Measurements from ENCODE around the gene PXMP4.

The PXMP4 gene

GRCh38 chr20:33657704-33658095 lies 62.4 kb downstream of the PXMP4 start:
- Histone ChIP-seq H3K27me3 (ENCODE audit: insufficient read depth, low read length) (no peaks in the 10 kb centered on the region), H3K9ac (ENCODE audit: low read length) (no peak overlapping the region), H3K23ac (ENCODE audit: low read length) (no peak overlapping the region), H2BK5ac (ENCODE audit: low read depth, low read length, poor library complexity) (no peak overlapping the region), H3K4me2 (ENCODE audit: low read length) (no peak overlapping the region), H3K79me2 (ENCODE audit: control insufficient read depth, insufficient read depth, low read length, poor library complexity) (no peaks in the 10 kb centered on the region), H4K91ac (ENCODE audit: low read depth, low read length) (no peak overlapping the region), H2BK120ac (ENCODE audit: insufficient read depth, low read length, poor library complexity) (no peak overlapping the region), H4K12ac (ENCODE audit: low read depth, low read length) (no peak overlapping the region), H3K18ac (ENCODE audit: low read length) (no peak overlapping the region), H3K79me1 (ENCODE audit: low read length) (no peaks in the 10 kb centered on the region), H3K27ac (ENCODE audit: low read depth, low read length) (no peak overlapping the region), H3K4me1 (ENCODE audit: control insufficient read depth in 1 of 2, insufficient read depth in 2 of 2, low read length in 2 of 2) (peaks cover 7 to 8% of the 10 kb centered on the region in 2 experiments), H2AFZ (ENCODE audit: insufficient read depth, low read length, poor library complexity) (no peak overlapping the region), H4K8ac (ENCODE audit: low read depth, low read length) (no peak overlapping the region), H3K14ac (ENCODE audit: low read length) (no peak overlapping the region), H2AK5ac (ENCODE audit: low read length) (no peak overlapping the region), H3K36me3 (ENCODE audit: control insufficient read depth in 1 of 2, insufficient read depth in 2 of 2, low read length in 2 of 2) (peaks cover 36 to 41% of the 10 kb centered on the region in 2 experiments), H3K4ac (ENCODE audit: low read depth, low read length) (no peak overlapping the region), H2BK12ac (ENCODE audit: low read length) (no peak overlapping the region), H3K4me3 (ENCODE audit: low read depth, low read length) (no peak overlapping the region), H3K9me3 (ENCODE audit: insufficient read depth, low read depth, low read length) (peaks cover 2% of the 10 kb centered on the region)
- no CpG with 5 or more reads among the region's 12 CpGs for WGBS (ENCODE audit: extremely low coverage, insufficient coverage, insufficient read length)
- DNase-seq, result no peak

- Histone ChIP-seq H2BK12ac (ENCODE audit: low read length) (no peak overlapping the region), H2AK5ac (ENCODE audit: low read length) (no peak overlapping the region), H3K4me1 (ENCODE audit: control insufficient read depth in 1 of 2, insufficient read depth in 2 of 2, low read length in 2 of 2) (peaks cover 7% of the 10 kb centered on the region in 2 experiments), H3K4me3 (ENCODE audit: low read depth, low read length) (no peak overlapping the region), H3K18ac (ENCODE audit: low read length) (no peak overlapping the region), H4K12ac (ENCODE audit: low read depth, low read length) (no peak overlapping the region), H3K4me2 (ENCODE audit: low read length) (no peak overlapping the region), H3K23ac (ENCODE audit: low read length) (no peak overlapping the region), H4K91ac (ENCODE audit: low read depth, low read length) (no peak overlapping the region), H4K8ac (ENCODE audit: low read depth, low read length) (no peak overlapping the region), H3K79me2 (ENCODE audit: control insufficient read depth, insufficient read depth, low read length, poor library complexity) (no peaks in the 10 kb centered on the region), H2AFZ (ENCODE audit: insufficient read depth, low read length, poor library complexity) (no peak overlapping the region), H3K14ac (ENCODE audit: low read length) (no peak overlapping the region), H3K27me3 (ENCODE audit: insufficient read depth, low read length) (no peaks in the 10 kb centered on the region), H3K4ac (ENCODE audit: low read depth, low read length) (no peak overlapping the region), H2BK5ac (ENCODE audit: low read depth, low read length, poor library complexity) (no peak overlapping the region), H3K79me1 (ENCODE audit: low read length) (no peaks in the 10 kb centered on the region), H2BK120ac (ENCODE audit: insufficient read depth, low read length, poor library complexity) (no peak overlapping the region), H3K36me3 (ENCODE audit: control insufficient read depth in 1 of 2, insufficient read depth in 2 of 2, low read length in 2 of 2) (peaks cover 36 to 41% of the 10 kb centered on the region in 2 experiments), H3K27ac (ENCODE audit: low read depth, low read length) (no peak overlapping the region), H3K9me3 (ENCODE audit: insufficient read depth, low read depth, low read length) (peaks cover 2% of the 10 kb centered on the region), H3K9ac (ENCODE audit: low read length) (no peak overlapping the region)
- no peak for DNase-seq
- no CpG with 5 or more reads among the region's 17 CpGs for WGBS (ENCODE audit: extremely low coverage, insufficient coverage, insufficient read length)
Observed at GRCh38 chr20:33656783-33657703, 63.1 kb downstream of the PXMP4 start.

- Histone ChIP-seq H3K23ac (ENCODE audit: low read length) (no peak overlapping the region), H3K9ac (ENCODE audit: low read length) (no peak overlapping the region), H3K79me2 (ENCODE audit: control insufficient read depth, insufficient read depth, low read length, poor library complexity) (no peaks in the 10 kb centered on the region), H3K36me3 (ENCODE audit: control insufficient read depth in 1 of 2, insufficient read depth in 2 of 2, low read length in 2 of 2) (peaks cover 36 to 41% of the 10 kb centered on the region in 2 experiments), H4K8ac (ENCODE audit: low read depth, low read length) (no peak overlapping the region), H2BK5ac (ENCODE audit: low read depth, low read length, poor library complexity) (no peak overlapping the region), H3K4me3 (ENCODE audit: low read depth, low read length) (no peak overlapping the region), H3K79me1 (ENCODE audit: low read length) (no peaks in the 10 kb centered on the region), H3K4me1 (ENCODE audit: control insufficient read depth in 1 of 2, insufficient read depth in 2 of 2, low read length in 2 of 2) (peaks cover 7% of the 10 kb centered on the region in 2 experiments), H4K12ac (ENCODE audit: low read depth, low read length) (no peak overlapping the region), H3K27ac (ENCODE audit: low read depth, low read length) (no peak overlapping the region), H2BK12ac (ENCODE audit: low read length) (no peak overlapping the region), H2AK5ac (ENCODE audit: low read length) (no peak overlapping the region), H3K9me3 (ENCODE audit: insufficient read depth, low read depth, low read length) (peaks cover 2% of the 10 kb centered on the region), H3K18ac (ENCODE audit: low read length) (no peak overlapping the region), H3K4me2 (ENCODE audit: low read length) (no peak overlapping the region), H2AFZ (ENCODE audit: insufficient read depth, low read length, poor library complexity) (no peak overlapping the region), H3K27me3 (ENCODE audit: insufficient read depth, low read length) (no peaks in the 10 kb centered on the region), H4K91ac (ENCODE audit: low read depth, low read length) (no peak overlapping the region), H2BK120ac (ENCODE audit: insufficient read depth, low read length, poor library complexity) (no peak overlapping the region), H3K14ac (ENCODE audit: low read length) (no peak overlapping the region), H3K4ac (ENCODE audit: low read depth, low read length) (no peak overlapping the region)
- no peak for DNase-seq
- WGBS (ENCODE audit: extremely low coverage, insufficient coverage, insufficient read length), result no CpG with 5 or more reads among the region's 10 CpGs
Observed at GRCh38 chr20:33656010-33656782, 63.9 kb downstream of the PXMP4 start.

- no peak overlapping the region for H3K4me2 ChIP-seq (ENCODE audit: low read length)
- H3K4me3 ChIP-seq (ENCODE audit: low read depth, low read length), result no peak overlapping the region
- no peak overlapping the region for H4K8ac ChIP-seq (ENCODE audit: low read depth, low read length)
- H3K4ac ChIP-seq (ENCODE audit: low read depth, low read length), result no peak overlapping the region
- no peak overlapping the region for H3K9ac ChIP-seq (ENCODE audit: low read length)
- H3K9me3 ChIP-seq (ENCODE audit: insufficient read depth, low read depth, low read length), result peaks cover 2% of the 10 kb centered on the region
- H4K12ac ChIP-seq (ENCODE audit: low read depth, low read length), result no peak overlapping the region
- no peak overlapping the region for H2BK12ac ChIP-seq (ENCODE audit: low read length)
- peaks cover 7% of the 10 kb centered on the region in 2 experiments for H3K4me1 ChIP-seq (ENCODE audit: control insufficient read depth in 1 of 2, insufficient read depth in 2 of 2, low read length in 2 of 2)
- H3K14ac ChIP-seq (ENCODE audit: low read length), result no peak overlapping the region
- H2AK5ac ChIP-seq (ENCODE audit: low read length), result no peak overlapping the region
- H3K79me1 ChIP-seq (ENCODE audit: low read length), result no peaks in the 10 kb centered on the region
- DNase-seq, result no peak
- H2BK5ac ChIP-seq (ENCODE audit: low read depth, low read length, poor library complexity), result no peak overlapping the region
- WGBS (ENCODE audit: extremely low coverage, insufficient coverage, insufficient read length), result no CpG with 5 or more reads among the region's 4 CpGs
- no peak overlapping the region for H3K18ac ChIP-seq (ENCODE audit: low read length)
- H3K27ac ChIP-seq (ENCODE audit: low read depth, low read length), result no peak overlapping the region
- H2AFZ ChIP-seq (ENCODE audit: insufficient read depth, low read length, poor library complexity), result no peak overlapping the region
- H4K91ac ChIP-seq (ENCODE audit: low read depth, low read length), result no peak overlapping the region
- H3K23ac ChIP-seq (ENCODE audit: low read length), result no peak overlapping the region
- no peaks in the 10 kb centered on the region for H3K27me3 ChIP-seq (ENCODE audit: insufficient read depth, low read length)
- peaks cover 32 to 37% of the 10 kb centered on the region in 2 experiments for H3K36me3 ChIP-seq (ENCODE audit: control insufficient read depth in 1 of 2, insufficient read depth in 2 of 2, low read length in 2 of 2)
- no peak overlapping the region for H2BK120ac ChIP-seq (ENCODE audit: insufficient read depth, low read length, poor library complexity)
- no peaks in the 10 kb centered on the region for H3K79me2 ChIP-seq (ENCODE audit: control insufficient read depth, insufficient read depth, low read length, poor library complexity)
Observed at GRCh38 chr20:33655164-33655563, 64.9 kb downstream of the PXMP4 start.
